NB4 (cell line): ENCODE data around the gene ZNF445.

Experiments used
- CTCF ChIP-seq: IDR thresholded peaks from one replicate; pipeline ENCODE4 v1.5.1; 2012; ENCODE audit warnings: low read depth, low read length
- POLR2A ChIP-seq: IDR thresholded peaks from 2 replicates; pipeline ENCODE4 v1.6.1; 2011; ENCODE audit warnings: mild to moderate bottlenecking; ENCODE audit not compliant: insufficient read length; ENCODE audit errors: extremely low read depth

GRCh38 chr3:44522494-44522933, 45.0 kb upstream of the ZNF445 start:
- TF ChIP-seq CTCF (no peak), POLR2A (no peak)
